DMS114 treated with DMSO at 0.1 percent for 48 hours (cell line): ENCODE results near the gene TRAPPC14.
"Not testable (repeated sequence)": the region's sequence is repeated elsewhere in the genome, so short reads cannot be mapped to it uniquely, and the experiment has no call there.

Experiments used
- DNase-seq: peaks from one replicate; lab custom pipeline; 2025; ENCODE audit not compliant: unreplicated experiment; lab: John Stamatoyannopoulos, UW

TRAPPC14 gene

DNA sequence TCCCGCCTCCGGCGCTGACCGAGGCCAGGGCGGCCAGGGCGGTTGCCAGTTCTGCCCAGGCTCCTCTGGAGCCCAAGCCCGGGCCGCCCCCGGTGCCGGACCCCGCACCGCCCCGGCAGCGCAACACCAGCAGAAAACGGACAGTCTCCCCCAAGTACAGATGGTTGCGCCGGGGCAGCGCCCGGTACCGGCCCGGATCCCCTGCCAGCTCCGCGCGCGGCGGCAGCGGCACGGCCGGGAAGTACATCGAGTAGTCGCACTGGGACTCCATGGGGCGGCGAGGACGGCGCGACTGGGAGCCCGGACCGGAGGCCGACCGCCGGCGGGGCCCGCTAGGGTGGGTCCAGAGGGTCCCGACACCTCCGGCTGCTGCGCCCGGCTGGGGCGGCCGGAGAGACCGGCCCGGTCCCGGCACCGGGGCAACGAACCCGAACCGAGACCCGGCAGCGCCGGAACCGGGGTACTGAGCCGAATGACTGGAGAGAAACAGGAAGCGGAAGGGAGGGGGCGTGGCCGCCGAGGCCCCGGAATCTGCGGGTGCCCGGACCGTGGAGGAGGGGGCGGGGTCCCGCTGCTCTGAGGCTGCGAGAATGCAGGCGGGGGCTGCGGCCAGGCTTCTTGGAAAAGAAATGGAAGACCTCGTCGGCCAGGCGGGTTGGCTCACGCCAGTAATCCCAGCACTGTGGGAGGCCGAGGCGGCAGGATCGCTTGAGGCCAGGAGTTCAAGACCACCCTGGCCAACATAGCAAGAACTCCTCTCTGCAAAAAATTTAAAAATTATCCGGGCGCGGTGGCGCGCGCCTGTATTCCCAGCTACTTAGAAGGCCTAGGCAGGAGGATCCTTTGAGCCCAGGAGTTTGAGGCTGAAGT is at the start of gene TRAPPC14:
TRAPPC14 (minus strand) TSS at position 495 of the 870 bp plus-strand sequence; CDS start at position 271, 224 bp downstream.
- peak; percentile 74 for DNase-seq

GRCh38 chr7:100204454-100204853 is 45.9 kb upstream of the TRAPPC14 start:
- DNase-seq: no peak

GRCh38 chr7:100200693-100201092 is 42.2 kb upstream of the TRAPPC14 start:
- DNase-seq: no peak

GRCh38 chr7:100198266-100198665 is 39.7 kb upstream of the TRAPPC14 start:
- no peak for DNase-seq

DNA sequence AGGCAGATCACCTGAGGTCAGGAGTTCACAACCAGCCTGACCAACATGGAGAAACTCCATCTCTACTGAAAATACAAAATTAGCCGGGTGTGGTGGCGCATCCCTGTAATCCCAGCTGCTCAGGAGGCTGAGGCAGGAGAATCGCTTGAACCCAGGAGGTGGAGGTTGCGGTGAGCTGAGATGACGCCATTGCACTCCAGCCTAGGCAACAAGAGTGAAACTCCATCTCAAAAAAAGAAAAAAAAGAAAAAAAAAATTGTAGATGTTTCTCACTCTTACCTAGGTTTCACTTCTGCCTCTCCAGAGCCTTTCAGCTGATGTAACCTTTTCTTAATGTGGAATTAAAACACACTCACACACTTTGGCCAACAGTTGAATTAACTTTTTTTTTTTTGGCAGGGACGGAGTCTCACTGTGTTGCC is 37.4 kb upstream of the TRAPPC14 start:
- not testable (repeated sequence) for DNase-seq

DNA sequence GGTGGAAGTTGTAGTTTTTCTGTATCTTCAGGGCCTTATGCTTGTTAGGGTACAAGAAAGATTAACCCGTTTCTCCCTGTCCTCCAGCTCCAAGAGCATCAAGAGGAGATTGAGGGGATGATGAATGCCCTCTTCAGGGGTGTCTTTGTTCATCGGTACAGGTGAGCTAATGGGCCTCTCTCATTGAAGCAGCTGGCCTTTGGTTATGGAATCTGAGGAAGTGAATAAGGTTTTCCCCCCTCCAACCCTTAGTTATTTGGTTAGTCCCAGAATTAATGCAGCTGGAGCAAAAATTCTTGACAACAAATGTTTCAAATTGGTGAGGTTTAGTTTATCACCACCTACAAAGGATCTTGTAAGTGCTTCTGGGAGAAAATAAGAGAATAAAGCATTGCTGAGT is 36.7 kb upstream of the TRAPPC14 start:
- DNase-seq: no peak

GRCh38 chr7:100192969-100193368 is 34.4 kb upstream of the TRAPPC14 start:
- DNase-seq: no peak

DNA sequence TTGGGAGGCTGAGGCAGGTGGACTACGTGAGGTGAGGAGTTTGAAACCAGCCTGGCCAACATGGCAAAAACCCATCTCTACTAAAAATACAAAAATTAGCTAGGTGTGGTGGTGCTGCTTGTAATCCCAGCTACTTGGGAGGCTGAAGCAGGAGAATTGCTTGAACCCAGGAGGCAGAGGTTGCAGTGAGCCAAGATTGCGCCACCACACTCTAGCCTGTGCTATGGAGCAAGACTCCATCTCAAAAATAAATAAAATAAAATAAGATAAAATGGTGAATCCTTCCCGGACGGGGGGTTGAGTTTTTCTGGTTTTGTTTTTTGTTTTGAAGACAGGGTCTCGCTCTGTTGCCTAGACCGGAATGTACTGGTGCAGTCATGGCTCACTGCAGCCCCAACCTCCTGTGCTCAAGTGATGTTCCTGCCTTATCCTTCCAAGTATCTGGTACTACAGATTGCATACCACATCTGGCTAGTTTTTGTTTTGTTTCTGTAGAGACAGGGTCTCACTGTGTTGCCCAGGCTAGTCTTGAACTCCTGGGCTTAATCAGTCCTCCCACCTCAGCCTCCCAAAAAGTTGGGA is 33.8 kb upstream of the TRAPPC14 start:
- DNase-seq: not testable (repeated sequence)

DNA sequence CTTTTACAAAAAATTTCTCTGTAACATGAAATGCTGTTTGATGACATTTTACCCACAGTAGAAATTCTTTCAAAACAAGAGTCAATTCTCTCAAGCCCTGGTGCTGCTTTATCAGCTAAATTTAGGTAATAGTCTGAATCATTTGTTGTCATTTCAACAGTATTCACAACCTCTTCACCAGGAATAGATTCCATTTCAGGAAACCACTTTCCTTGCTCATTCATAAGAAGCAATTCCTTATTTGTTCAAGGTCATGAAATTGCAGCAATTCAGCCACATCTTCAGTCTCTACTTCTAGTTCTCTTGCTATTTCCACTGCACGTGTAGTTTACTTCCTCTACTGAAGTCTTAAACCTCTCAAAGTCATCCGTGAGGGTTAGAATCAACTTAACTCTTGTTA is 33.3 kb upstream of the TRAPPC14 start:
- DNase-seq: no peak

GRCh38 chr7:100190048-100190711 is 31.7 kb upstream of the TRAPPC14 start:
- DNase-seq: peak; percentile 15

GRCh38 chr7:100189061-100189460 is 30.5 kb upstream of the TRAPPC14 start:
- DNase-seq: no peak

DNA sequence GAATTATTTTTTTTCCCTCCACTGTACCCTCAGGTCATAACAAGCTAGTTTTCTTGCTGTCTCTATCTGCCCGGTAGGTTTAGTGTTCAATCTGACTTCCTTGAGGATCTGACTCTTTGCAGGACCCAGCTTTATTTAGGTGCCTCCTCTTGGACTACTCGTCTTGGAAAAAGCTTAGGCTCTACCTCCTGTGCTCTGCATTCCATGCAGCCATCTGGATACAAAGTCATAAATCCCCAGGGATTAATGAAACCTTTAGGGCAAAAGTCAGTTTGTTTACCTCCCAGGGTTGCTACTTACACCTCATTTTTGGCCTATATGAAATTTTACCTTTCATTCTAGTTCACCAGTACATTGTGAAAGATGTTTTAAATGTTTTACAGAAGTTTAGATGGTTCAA is 27.2 kb upstream of the TRAPPC14 start:
- no peak for DNase-seq

- DNase-seq: not testable (repeated sequence)
Measured at GRCh38 chr7:100183090-100183489, 24.6 kb upstream of the TRAPPC14 start.

DNA sequence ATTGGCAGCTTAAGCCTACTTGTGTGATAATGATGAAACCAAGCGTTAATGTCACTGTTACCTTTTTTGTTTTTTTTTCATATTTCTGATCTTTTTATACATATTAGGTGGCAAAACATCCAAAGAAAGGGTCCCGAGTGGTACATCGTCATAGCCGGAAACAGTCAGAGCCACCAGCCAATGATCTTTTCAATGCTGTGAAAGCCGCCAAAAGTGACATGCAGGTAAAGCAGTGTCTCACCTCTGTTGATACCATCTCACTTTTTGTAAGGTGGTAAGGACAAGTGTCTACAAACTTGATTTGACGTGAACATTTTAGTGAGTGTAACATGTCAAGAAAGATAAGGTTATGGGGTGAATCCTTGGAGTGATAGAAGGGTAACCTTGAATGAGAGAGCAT is 24.1 kb upstream of the TRAPPC14 start:
- DNase-seq: not testable (repeated sequence)

GRCh38 chr7:100180084-100180483 is 21.6 kb upstream of the TRAPPC14 start:
- not testable (repeated sequence) for DNase-seq

GRCh38 chr7:100177045-100178001 is 18.8 kb upstream of the TRAPPC14 start, which contains the start of the genes GPC2 and STAG3:
GPC2 (minus strand) TSS chr7:100177381; CDS start chr7:100177199, 182 bp downstream.
STAG3 (plus strand) TSS chr7:100177918; CDS start chr7:100180557, 2,639 bp downstream.
- DNase-seq: peak; percentile 93

DNA sequence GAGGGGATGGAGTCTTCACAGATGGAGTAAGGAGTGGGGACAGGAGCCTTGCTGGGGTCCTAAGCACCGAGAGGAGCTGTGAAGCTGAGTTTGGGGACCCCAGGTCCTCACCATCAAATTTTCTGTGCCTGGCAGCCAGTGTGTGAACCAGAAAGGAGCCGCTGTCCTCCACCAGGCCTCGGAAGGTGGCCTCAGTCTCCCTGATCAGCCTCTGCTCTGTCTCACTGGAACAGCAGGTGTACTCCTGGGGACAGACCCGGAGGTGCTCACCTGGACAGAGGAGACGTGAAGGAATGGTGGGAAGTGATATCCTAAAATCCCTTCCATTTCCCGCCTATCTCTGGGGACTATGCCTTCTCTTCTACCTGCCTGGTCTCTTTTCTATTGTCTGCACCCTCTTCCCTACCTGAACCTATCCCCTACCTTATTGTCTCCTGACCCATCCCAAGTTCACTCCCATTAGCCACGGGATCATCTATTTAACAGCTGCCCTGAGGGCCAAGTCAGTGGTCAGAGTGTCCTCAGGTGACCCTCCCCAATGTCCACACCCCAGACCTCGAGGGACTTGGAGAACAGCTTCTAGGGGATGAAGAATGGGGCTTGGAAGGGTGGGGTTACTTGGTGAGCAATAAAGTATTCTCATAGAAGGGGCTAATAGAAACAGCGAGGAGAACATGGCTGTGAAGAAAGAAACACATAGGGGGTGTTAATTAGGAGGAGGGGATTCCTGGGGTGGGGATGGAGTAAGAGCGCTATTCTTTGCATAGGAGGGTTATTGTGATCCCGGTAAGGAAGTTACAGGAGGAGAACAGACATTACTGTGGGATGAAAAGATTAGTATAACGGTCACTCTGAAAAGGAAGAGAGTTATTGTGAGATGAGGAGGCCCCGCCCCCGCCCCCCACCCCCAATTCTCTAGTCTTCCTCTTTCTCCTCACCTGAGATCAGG is 17.8 kb upstream of the TRAPPC14 start:
- DNase-seq: no peak

DNA sequence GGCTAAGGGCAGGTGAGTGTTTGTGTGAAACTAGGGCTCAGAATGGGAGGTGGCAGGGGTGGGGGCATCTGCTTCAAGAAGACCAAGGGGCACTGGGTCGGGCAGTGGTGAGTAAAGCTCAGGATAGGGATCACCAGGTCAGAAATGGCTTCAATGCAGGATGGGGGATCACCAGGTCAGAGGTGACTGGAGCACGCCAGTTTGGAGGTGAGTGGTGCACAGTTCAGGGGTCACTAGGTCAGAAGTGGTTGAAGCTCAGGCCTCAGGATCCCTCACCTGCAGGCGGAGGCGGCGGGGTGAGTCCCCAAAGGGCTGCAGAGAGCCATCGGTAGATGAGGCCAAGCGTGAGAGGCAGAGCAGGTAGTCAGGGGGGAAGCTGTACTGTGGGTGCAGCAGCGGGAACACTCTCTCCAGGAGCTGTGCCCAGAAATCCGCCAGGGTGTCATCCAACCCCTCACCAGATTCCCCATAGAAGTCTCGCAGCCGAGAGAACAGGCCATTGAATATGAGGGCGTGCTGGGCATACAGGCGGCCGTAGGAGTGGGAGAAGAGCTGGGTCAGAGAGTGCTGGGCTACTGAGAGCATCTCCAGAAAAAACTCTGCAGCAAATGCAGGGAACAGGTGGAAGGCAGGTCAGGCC is 16.9 kb upstream of the TRAPPC14 start:
- DNase-seq: no peak

GRCh38 chr7:100174582-100174981 is 16.1 kb upstream of the TRAPPC14 start:
- no peak for DNase-seq
